Activated gamma-delta T cell treated with anti-CD3 and anti-CD28 coated beads, Interleukin-2, amount 50 U/mL, for 16 hours (primary cell): ENCODE results near the gene IDI2.

Experiments
- DNase-seq: peaks from one replicate; pipeline ENCODE4 v3.0.0-alpha.2; 2020; ENCODE audit warnings: low read depth

The IDI2 gene

GRCh38 chr10:980468-981093 is 45.1 kb downstream of the IDI2 start:
- DNase-seq, result no peak

- no peak for DNase-seq
Observed at GRCh38 chr10:978826-979421, 46.7 kb downstream of the IDI2 start.

- DNase-seq, result no peak
Observed at GRCh38 chr10:976316-976715, 49.3 kb downstream of the IDI2 start.

GRCh38 chr10:974785-975074 is 50.9 kb downstream of the IDI2 start:
- DNase-seq, result no peak

GRCh38 chr10:974038-974784 is 51.4 kb downstream of the IDI2 start:
- DNase-seq, result no peak

- DNase-seq, result no peak
Observed at GRCh38 chr10:972763-973162, 52.9 kb downstream of the IDI2 start.

GRCh38 chr10:971613-972012 is 54.0 kb downstream of the IDI2 start:
- DNase-seq, result no peak

GRCh38 chr10:971150-971542 is 54.5 kb downstream of the IDI2 start:
- DNase-seq, result no peak

- no peak for DNase-seq
Observed at GRCh38 chr10:970311-971149, 55.1 kb downstream of the IDI2 start.

- no peak for DNase-seq
Observed at GRCh38 chr10:969473-970150, 56.0 kb downstream of the IDI2 start.
